DND-41 (cell line): ENCODE results near the gene PPP6R1.

Source experiments
- ATAC-seq: fragments of 200-7000 bp; cut with Tn5 transposase; 3 replicates; pipeline ENCODE4 v1.9.1; 2021; ENCODE audit warnings: low read depth; ENCODE audit not compliant: insufficient read depth
- DNase-seq: peaks from one replicate; pipeline ENCODE4 v3.0.0-alpha.2; 2020
- H2AFZ ChIP-seq: 2 replicates; pipeline ENCODE4 v1.6.0; 2012; ENCODE audit warnings: low read depth, low read length
- H3K27ac ChIP-seq: 2 replicates; pipeline ENCODE4 v1.5.1; 2012; ENCODE audit warnings: low read length, inconsistent platforms
- H3K27me3 ChIP-seq: fragments of 200-600 bp; sonication (generic); 2 replicates; pipeline ENCODE4 v1.6.0; 2012; ENCODE audit warnings: low read length, mild to moderate bottlenecking, inconsistent platforms; ENCODE audit not compliant: insufficient read depth, poor library complexity
- H3K36me3 ChIP-seq: 2 replicates; pipeline ENCODE4 v1.5.1; 2012; ENCODE audit warnings: low read length, inconsistent platforms; ENCODE audit not compliant: insufficient read depth
- H3K4me1 ChIP-seq: 2 replicates; pipeline ENCODE4 v1.5.1; 2012; ENCODE audit warnings: mild to moderate bottlenecking, low read length; ENCODE audit not compliant: insufficient read depth
- H3K4me2 ChIP-seq: 2 replicates; pipeline ENCODE4 v1.6.0; 2012; ENCODE audit warnings: mild to moderate bottlenecking, moderate library complexity, low read length, inconsistent platforms; ENCODE audit not compliant: insufficient read depth
- H3K4me3 ChIP-seq, 2 experiments: fragments of 200-600 bp in 1 of 2; shearing (Covaris generic) in 1 of 2; 2 replicates each; pipeline ENCODE4 v1.5.1; 2012 to 2016; ENCODE audit warnings: inconsistent platforms in 2 of 2, low read length in 2 of 2, mild to moderate bottlenecking in 2 of 2, low read depth in 1 of 2, moderate library complexity in 1 of 2
- H3K79me2 ChIP-seq: 2 replicates; pipeline ENCODE4 v1.6.0; 2012; ENCODE audit warnings: low read length, inconsistent platforms; ENCODE audit not compliant: insufficient read depth
- H3K9ac ChIP-seq: 2 replicates; pipeline ENCODE4 v1.6.0; 2012; ENCODE audit warnings: low read depth, mild to moderate bottlenecking, inconsistent platforms, low read length, moderate library complexity
- H3K9me3 ChIP-seq: 2 replicates; pipeline ENCODE4 v1.5.1; 2012; ENCODE audit warnings: low read length, moderate library complexity, mild to moderate bottlenecking, inconsistent platforms; ENCODE audit not compliant: insufficient read depth, severe bottlenecking
- H4K20me1 ChIP-seq: 2 replicates; pipeline ENCODE4 v1.6.0; 2012; ENCODE audit warnings: low read length; ENCODE audit not compliant: insufficient read depth
- EZH2 ChIP-seq: IDR thresholded peaks from 3 replicates; pipeline ENCODE4 v1.6.1; 2012; ENCODE audit warnings: borderline replicate concordance, low read depth, mild to moderate bottlenecking, moderate library complexity, low read length, inconsistent platforms; ENCODE audit not compliant: severe bottlenecking
- TF ChIP-seq, protein P1 (sequence below): IDR thresholded peaks from 2 replicates; pipeline ENCODE4 v1.5.1; 2012; ENCODE audit warnings: borderline replicate concordance, low read length, moderate library complexity, mild to moderate bottlenecking; ENCODE audit not compliant: poor library complexity, severe bottlenecking; ENCODE audit errors: extremely low read depth

Gene PPP6R1

DNA sequence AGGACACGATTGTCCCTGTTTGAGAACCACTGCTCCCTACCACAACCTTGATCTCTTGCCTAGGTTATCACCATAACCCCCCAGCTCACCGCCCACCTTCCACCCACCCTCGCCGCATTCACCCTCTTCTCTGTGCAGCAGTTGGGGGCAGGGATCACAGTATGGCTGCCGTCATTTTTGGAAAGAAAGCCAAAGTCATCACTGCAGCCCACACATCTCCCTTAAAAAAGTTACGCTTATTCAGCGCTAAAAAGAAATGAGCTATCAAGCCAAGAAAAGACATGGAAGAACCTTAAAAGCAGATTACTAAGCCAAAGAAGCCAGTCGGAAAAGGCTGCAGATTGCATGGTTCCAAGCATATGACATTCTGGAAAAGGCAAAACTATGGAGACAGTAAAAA lies 10.5 kb upstream of the PPP6R1 start:
- no peaks in the 10 kb centered on the region for H3K4me1 ChIP-seq
- H3K27ac ChIP-seq, result no peak overlapping the region
- DNase-seq (no peak), ATAC-seq (no peak)
- H4K20me1 ChIP-seq, result peaks cover 2% of the 10 kb centered on the region
- peaks cover 43% of the 10 kb centered on the region for H3K36me3 ChIP-seq
- no peak overlapping the region for H2AFZ ChIP-seq
- H3K27me3 ChIP-seq, result no peaks in the 10 kb centered on the region
- no peaks in the 10 kb centered on the region for H3K9me3 ChIP-seq
- no peak for TF ChIP-seq EZH2
- TF ChIP-seq, protein P1, sequence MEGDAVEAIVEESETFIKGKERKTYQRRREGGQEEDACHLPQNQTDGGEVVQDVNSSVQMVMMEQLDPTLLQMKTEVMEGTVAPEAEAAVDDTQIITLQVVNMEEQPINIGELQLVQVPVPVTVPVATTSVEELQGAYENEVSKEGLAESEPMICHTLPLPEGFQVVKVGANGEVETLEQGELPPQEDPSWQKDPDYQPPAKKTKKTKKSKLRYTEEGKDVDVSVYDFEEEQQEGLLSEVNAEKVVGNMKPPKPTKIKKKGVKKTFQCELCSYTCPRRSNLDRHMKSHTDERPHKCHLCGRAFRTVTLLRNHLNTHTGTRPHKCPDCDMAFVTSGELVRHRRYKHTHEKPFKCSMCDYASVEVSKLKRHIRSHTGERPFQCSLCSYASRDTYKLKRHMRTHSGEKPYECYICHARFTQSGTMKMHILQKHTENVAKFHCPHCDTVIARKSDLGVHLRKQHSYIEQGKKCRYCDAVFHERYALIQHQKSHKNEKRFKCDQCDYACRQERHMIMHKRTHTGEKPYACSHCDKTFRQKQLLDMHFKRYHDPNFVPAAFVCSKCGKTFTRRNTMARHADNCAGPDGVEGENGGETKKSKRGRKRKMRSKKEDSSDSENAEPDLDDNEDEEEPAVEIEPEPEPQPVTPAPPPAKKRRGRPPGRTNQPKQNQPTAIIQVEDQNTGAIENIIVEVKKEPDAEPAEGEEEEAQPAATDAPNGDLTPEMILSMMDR, result no peak
- H3K79me2 ChIP-seq, result peaks cover 6% of the 10 kb centered on the region; the same call in 1 of the 2 replicates
- no peak overlapping the region for H3K9ac ChIP-seq
- no peak overlapping the region for H3K4me3 ChIP-seq
- no peak overlapping the region for H3K4me2 ChIP-seq

DNA sequence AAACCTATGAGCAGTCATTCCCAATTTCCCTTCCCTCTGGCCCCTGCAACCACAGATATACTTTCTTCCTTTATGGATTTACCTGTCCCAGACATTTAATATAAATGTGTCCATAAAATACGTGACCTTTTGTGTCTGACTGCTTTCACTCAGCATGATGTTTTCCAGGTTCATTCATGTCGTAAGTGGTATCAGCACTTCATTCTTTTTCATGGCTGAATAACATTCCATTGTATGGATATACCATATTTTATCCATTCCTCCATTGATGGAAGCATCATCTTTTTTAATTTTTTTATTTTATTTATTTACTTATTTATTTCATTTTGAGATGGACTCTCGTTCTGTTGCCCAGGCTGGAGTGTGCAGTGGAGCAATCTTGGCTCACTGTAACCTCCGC lies 8.0 kb upstream of the PPP6R1 start:
- Histone ChIP-seq H3K4me1 (no peaks in the 10 kb centered on the region), H3K79me2 (peaks cover 6% of the 10 kb centered on the region; the same call in 1 of the 2 replicates), H4K20me1 (peaks cover 2% of the 10 kb centered on the region), H3K27ac (no peak overlapping the region), H3K4me2 (no peak overlapping the region), H2AFZ (no peak overlapping the region), H3K9me3 (no peaks in the 10 kb centered on the region), H3K36me3 (peaks cover 25% of the 10 kb centered on the region), H3K27me3 (no peaks in the 10 kb centered on the region), H3K4me3 (no peak overlapping the region), H3K9ac (no peak overlapping the region)
- TF ChIP-seq, protein P1, result no peak
- TF ChIP-seq EZH2, result no peak
- ATAC-seq (no peak), DNase-seq (no peak)

DNA sequence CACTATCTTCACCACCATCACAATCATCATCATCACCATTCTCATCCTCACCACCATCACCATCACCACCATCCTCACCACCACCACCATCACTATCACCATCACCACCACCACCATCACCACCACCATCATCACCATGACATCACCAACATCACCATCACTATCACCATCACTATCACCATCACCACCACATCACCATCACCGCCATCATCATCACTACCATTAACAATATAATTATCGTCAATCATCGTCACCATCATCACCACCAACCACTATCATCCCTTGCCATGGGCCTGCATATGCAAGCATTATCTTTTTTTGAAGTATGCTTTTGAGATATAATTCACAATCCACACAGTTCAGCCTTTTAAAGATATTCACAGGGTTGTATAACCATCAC lies 7.6 kb upstream of the PPP6R1 start:
- no peak overlapping the region for H2AFZ ChIP-seq
- DNase-seq (no peak), ATAC-seq (no peak)
- no peak overlapping the region for H3K4me3 ChIP-seq
- H3K27me3 ChIP-seq, result no peaks in the 10 kb centered on the region
- no peaks in the 10 kb centered on the region for H3K4me1 ChIP-seq
- H3K4me2 ChIP-seq, result no peak overlapping the region
- no peak overlapping the region for H3K27ac ChIP-seq
- H3K79me2 ChIP-seq, result peaks cover 6% of the 10 kb centered on the region; the same call in 1 of the 2 replicates
- H3K36me3 ChIP-seq, result peaks cover 20% of the 10 kb centered on the region
- H3K9ac ChIP-seq, result no peak overlapping the region
- H4K20me1 ChIP-seq, result peaks cover under 1% of the 10 kb centered on the region
- no peaks in the 10 kb centered on the region for H3K9me3 ChIP-seq
- no peak for TF ChIP-seq EZH2
- TF ChIP-seq, protein P1, result no peak
